PC-3 (cell line): ENCODE measurements around the gene KDM4F. TPM values are rescaled to one million over a fixed set of nuclear protein-coding genes. Genes with fewer than 3 reads are reported as not detected.
A peak's percentile ranks its signal among the peaks of the same experiment; 100 is the strongest.

Source experiments
- ATAC-seq: fragments of 200-7000 bp; cut with Tn5 transposase; 2 replicates; pipeline ENCODE4 v1.9.1; 2020; ENCODE audit warnings: mild to moderate bottlenecking, moderate library complexity
- BruUV-seq: library from RNA; stranded (reverse); fragments of 400-500 nt; replicated peaks from 2 replicates; lab custom pipeline; 2021; lab: Mats Ljungman, UMichigan
- CTCF ChIA-PET: fragments of 300-600 bp; sonication (Branson Sonifier 250); formaldehyde crosslinking; loops from one replicate; lab custom pipeline; 2022; ENCODE audit warnings: antibody characterized with exemption; lab: Charles Lee
- POLR2A ChIA-PET: fragments of 300-600 bp; sonication (Branson Sonifier 250); formaldehyde crosslinking; loops from one replicate; lab custom pipeline; 2022; ENCODE audit warnings: antibody characterized with exemption; ENCODE audit not compliant: unreplicated experiment; lab: Charles Lee
- DNase-seq: peaks from one replicate; pipeline ENCODE4 v3.0.0-alpha.2; 2015
- H2AFZ ChIP-seq: fragments of 300-600 bp; sonication (generic); 2 replicates; pipeline ENCODE4 v1.6.0; 2016; ENCODE audit warnings: antibody characterized with exemption, low read length
- H3F3A ChIP-seq: fragments of 300-600 bp; sonication (generic); one replicate; pipeline ENCODE4 v1.6.0; 2017; ENCODE audit warnings: antibody characterized with exemption, low read length, control low read depth, mild to moderate bottlenecking; ENCODE audit not compliant: unreplicated experiment
- H3K27ac ChIP-seq: fragments of 300-600 bp; sonication (generic); 2 replicates; pipeline ENCODE4 v1.5.1; 2016; ENCODE audit warnings: mild to moderate bottlenecking, low read length
- H3K27me3 ChIP-seq: fragments of 300-600 bp; sonication (generic); 2 replicates; pipeline ENCODE4 v1.6.1; 2016; ENCODE audit warnings: low read length, mixed read lengths
- H3K36me3 ChIP-seq: fragments of 300-600 bp; sonication (generic); 2 replicates; pipeline ENCODE4 v1.6.1; 2016; ENCODE audit warnings: low read depth, mixed run types, low read length, mixed read lengths
- H3K4me1 ChIP-seq: fragments of 300-600 bp; sonication (generic); 2 replicates; pipeline ENCODE4 v1.5.1; 2016; ENCODE audit warnings: low read length; ENCODE audit not compliant: insufficient read depth
- H3K4me2 ChIP-seq: fragments of 300-600 bp; sonication (generic); 2 replicates; pipeline ENCODE4 v1.6.0; 2016; ENCODE audit warnings: low read length
- H3K4me3 ChIP-seq: fragments of 300-600 bp; sonication (generic); 2 replicates; pipeline ENCODE4 v1.5.1; 2016; ENCODE audit warnings: mild to moderate bottlenecking, low read length, mixed read lengths
- H3K79me2 ChIP-seq: fragments of 300-600 bp; sonication (generic); 2 replicates; pipeline ENCODE4 v1.6.1; 2017; ENCODE audit warnings: low read length, mixed read lengths
- H3K9ac ChIP-seq: fragments of 300-600 bp; sonication (generic); 2 replicates; pipeline ENCODE4 v1.6.0; 2016; ENCODE audit warnings: mild to moderate bottlenecking, low read length
- H3K9me2 ChIP-seq: fragments of 300-600 bp; sonication (generic); replicated peaks from 2 replicates; pipeline ENCODE4 v1.6.1; 2016; ENCODE audit warnings: mixed run types, low read length, mixed read lengths
- H3K9me3 ChIP-seq: fragments of 300-600 bp; sonication (generic); 2 replicates; pipeline ENCODE4 v1.6.1; 2016; ENCODE audit warnings: low read length, mixed read lengths
- H4K20me1 ChIP-seq: fragments of 300-600 bp; sonication (generic); 2 replicates; pipeline ENCODE4 v1.6.1; 2016; ENCODE audit warnings: low read length, mixed read lengths
- EZH2 ChIP-seq: fragments of 300-600 bp; sonication (generic); IDR thresholded peaks from one replicate; pipeline ENCODE4 v1.6.1; 2017; ENCODE audit warnings: antibody characterized with exemption, mild to moderate bottlenecking, low read length; ENCODE audit not compliant: unreplicated experiment
- EZH2phosphoT487 ChIP-seq: fragments of 300-600 bp; sonication (generic); IDR thresholded peaks from 2 replicates; pipeline ENCODE4 v1.6.1; 2018; ENCODE audit warnings: mild to moderate bottlenecking, antibody characterized with exemption, low read length, borderline replicate concordance
- intact Hi-C: fragments of 100-400 bp; cut with micrococcal nuclease; formaldehyde crosslinking; loops from 2 replicates; pipeline ENCODE4 v1.9.0; 2023
- total RNA-seq: library from RNA; depleted of rRNA; stranded (reverse); fragments of >200 nt; gene quantifications from 2 replicates; pipeline ENCODE4 v1.2.3, GENCODE V29; 2014
- TF ChIP-seq, protein P1 (sequence below): fragments of 300-600 bp; sonication (generic); conservative IDR thresholded peaks from 2 replicates; pipeline ENCODE4 v1.5.1; 2017; ENCODE audit warnings: antibody characterized with exemption, low read depth, mild to moderate bottlenecking, low read length

KDM4F gene
- total RNA-seq, 1 experiment from 2014 or later: not detected

DNA sequence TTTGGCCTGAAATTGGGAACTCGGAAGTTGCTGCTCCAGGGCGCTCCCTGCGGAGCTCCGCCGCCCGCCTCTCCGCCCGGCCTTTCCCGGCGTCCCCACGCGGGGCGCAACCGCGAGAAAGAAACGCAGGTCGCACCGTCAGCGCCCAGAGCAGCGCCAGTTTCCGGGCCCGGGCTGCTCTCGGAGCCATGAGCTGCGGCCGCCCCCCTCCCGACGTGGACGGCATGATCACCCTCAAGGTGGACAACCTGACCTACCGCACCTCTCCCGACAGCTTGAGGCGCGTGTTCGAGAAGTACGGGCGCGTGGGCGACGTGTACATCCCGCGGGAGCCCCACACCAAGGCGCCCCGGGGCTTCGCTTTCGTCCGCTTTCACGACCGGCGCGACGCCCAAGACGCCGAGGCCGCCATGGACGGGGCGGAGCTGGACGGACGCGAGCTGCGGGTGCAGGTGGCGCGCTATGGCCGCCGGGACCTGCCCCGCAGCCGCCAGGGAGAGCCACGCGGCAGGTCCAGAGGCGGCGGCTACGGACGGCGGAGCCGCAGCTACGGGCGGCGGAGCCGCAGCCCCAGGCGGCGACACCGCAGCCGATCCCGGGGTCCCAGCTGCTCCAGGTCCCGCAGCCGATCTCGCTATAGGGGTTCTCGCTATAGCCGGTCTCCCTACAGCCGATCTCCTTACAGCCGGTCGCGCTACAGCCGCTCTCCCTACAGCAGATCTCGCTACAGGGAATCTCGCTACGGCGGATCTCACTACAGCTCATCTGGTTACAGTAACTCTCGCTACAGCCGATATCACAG is 18.0 kb downstream of the KDM4F start:
- no peaks in the 10 kb centered on the region for H3K9me2 ChIP-seq
- ChIA-PET CTCF (interaction anchor here (0.6 to 1.6 kb wide), 7 partner anchors 80 to 723 kb away, joined by 3 to 16 read pairs (median 3); partner anchors contain the start of genes CWC15, FAM76B and KDM4D), POLR2A (interaction anchor here (0.6 to 1.1 kb wide), 12 partner anchors 12 to 1322 kb away, joined by 3 to 28 read pairs (median 4); partner anchors contain the start of genes CCDC82, CWC15, ENDOD1 and JRKL)
- no TSS peak for BruUV-seq
- H3K4me1 ChIP-seq: peaks cover 13% of the 10 kb centered on the region
- peak; percentile 72 for ATAC-seq
- H3K79me2 ChIP-seq: peaks cover 43% of the 10 kb centered on the region
- TF ChIP-seq EZH2phosphoT487: no peak
- TF ChIP-seq, protein P1, sequence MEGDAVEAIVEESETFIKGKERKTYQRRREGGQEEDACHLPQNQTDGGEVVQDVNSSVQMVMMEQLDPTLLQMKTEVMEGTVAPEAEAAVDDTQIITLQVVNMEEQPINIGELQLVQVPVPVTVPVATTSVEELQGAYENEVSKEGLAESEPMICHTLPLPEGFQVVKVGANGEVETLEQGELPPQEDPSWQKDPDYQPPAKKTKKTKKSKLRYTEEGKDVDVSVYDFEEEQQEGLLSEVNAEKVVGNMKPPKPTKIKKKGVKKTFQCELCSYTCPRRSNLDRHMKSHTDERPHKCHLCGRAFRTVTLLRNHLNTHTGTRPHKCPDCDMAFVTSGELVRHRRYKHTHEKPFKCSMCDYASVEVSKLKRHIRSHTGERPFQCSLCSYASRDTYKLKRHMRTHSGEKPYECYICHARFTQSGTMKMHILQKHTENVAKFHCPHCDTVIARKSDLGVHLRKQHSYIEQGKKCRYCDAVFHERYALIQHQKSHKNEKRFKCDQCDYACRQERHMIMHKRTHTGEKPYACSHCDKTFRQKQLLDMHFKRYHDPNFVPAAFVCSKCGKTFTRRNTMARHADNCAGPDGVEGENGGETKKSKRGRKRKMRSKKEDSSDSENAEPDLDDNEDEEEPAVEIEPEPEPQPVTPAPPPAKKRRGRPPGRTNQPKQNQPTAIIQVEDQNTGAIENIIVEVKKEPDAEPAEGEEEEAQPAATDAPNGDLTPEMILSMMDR: peak; percentile 46; the same call in 1 of the 2 replicates
- no peaks in the 10 kb centered on the region for H3F3A ChIP-seq
- peak overlapping the region; percentile 91 for H3K4me2 ChIP-seq
- H4K20me1 ChIP-seq: peaks cover 7% of the 10 kb centered on the region; the same call in 1 of the 2 replicates
- no peaks in the 10 kb centered on the region for H3K36me3 ChIP-seq
- intact Hi-C loops: loop anchor here (2.0 to 10.0 kb wide), 5 partner anchors 94 to 1360 kb away; partner anchors contain the start of genes AMOTL1, CWC15, KDM4D and SESN3
- peak overlapping the region; percentile 78 for H2AFZ ChIP-seq
- peak overlapping the region; percentile 82 for H3K4me3 ChIP-seq
- peaks cover 1% of the 10 kb centered on the region; the same call in 1 of the 2 replicates for H3K27me3 ChIP-seq
- no peaks in the 10 kb centered on the region for H3K9me3 ChIP-seq
- DNase-seq: peak; percentile 87
- peak overlapping the region; percentile 79 for H3K9ac ChIP-seq
- peak overlapping the region; percentile 67 for H3K27ac ChIP-seq

DNA sequence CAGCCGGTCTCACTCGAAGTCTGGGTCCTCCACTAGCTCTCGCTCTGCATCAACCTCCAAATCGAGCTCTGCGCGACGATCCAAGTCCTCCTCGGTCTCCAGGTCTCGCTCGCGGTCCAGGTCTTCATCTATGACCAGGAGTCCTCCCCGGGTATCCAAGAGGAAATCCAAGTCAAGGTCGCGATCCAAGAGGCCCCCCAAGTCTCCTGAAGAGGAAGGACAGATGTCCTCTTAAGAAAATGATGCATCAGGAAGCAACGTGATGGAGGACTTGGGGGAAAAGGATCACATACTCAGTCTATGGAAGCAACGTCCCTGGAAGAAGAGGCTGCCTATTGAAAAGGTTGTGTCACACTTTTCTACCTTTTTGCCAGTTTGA is 18.6 kb downstream of the KDM4F start:
- peak overlapping the region; percentile 79 for H3K9ac ChIP-seq
- H3K9me2 ChIP-seq: no peaks in the 10 kb centered on the region
- H3K4me3 ChIP-seq: peak overlapping the region; percentile 82
- H3K4me2 ChIP-seq: peak overlapping the region; percentile 91
- DNase-seq (no peak), ATAC-seq (peak; percentile 2)
- CTCF ChIA-PET: interaction anchor here (0.7 to 1.6 kb wide), 4 partner anchors 84 to 637 kb away, joined by 3 to 16 read pairs (median 5); no protein-coding TSS in a partner anchor
- TSS peak; percentile 57 for BruUV-seq
- H3K79me2 ChIP-seq: peaks cover 43% of the 10 kb centered on the region
- H3K27ac ChIP-seq: peak overlapping the region; percentile 67
- no peaks in the 10 kb centered on the region for H3F3A ChIP-seq
- H2AFZ ChIP-seq: peak overlapping the region; percentile 78
- H3K4me1 ChIP-seq: peaks cover 16% of the 10 kb centered on the region
- H3K9me3 ChIP-seq: no peaks in the 10 kb centered on the region
- POLR2A ChIA-PET: interaction anchor here (0.6 to 1.1 kb wide), 4 partner anchors 12 to 296 kb away, joined by 3 to 4 read pairs (median 4); no protein-coding TSS in a partner anchor
- no peaks in the 10 kb centered on the region for H3K36me3 ChIP-seq
- TF ChIP-seq, protein P1: no peak
- TF ChIP-seq EZH2phosphoT487: no peak
- no peak for TF ChIP-seq EZH2
- no peaks in the 10 kb centered on the region for H3K27me3 ChIP-seq
- peaks cover 7% of the 10 kb centered on the region; the same call in 1 of the 2 replicates for H4K20me1 ChIP-seq
- intact Hi-C loops: loop anchor here (1.0 to 10.0 kb wide), 10 partner anchors 21 to 1359 kb away; partner anchors contain the start of genes AMOTL1, CWC15, ENDOD1 and KDM4D
